NCI-H226 (cell line): ENCODE data around the gene WNT9A.
A peak's percentile ranks its signal among the peaks of the same experiment; 100 is the strongest.
"Not testable (repeated sequence)": the region's sequence is repeated elsewhere in the genome, so short reads cannot be mapped to it uniquely, and the experiment has no call there.

Source experiments
- DNase-seq: peaks from one replicate; pipeline ENCODE4 v3.0.0-alpha.2; 2015

The WNT9A gene

GRCh38 chr1:227885648-227886502, 61.9 kb downstream of the WNT9A start:
- DNase-seq, result peak; percentile 67

DNA sequence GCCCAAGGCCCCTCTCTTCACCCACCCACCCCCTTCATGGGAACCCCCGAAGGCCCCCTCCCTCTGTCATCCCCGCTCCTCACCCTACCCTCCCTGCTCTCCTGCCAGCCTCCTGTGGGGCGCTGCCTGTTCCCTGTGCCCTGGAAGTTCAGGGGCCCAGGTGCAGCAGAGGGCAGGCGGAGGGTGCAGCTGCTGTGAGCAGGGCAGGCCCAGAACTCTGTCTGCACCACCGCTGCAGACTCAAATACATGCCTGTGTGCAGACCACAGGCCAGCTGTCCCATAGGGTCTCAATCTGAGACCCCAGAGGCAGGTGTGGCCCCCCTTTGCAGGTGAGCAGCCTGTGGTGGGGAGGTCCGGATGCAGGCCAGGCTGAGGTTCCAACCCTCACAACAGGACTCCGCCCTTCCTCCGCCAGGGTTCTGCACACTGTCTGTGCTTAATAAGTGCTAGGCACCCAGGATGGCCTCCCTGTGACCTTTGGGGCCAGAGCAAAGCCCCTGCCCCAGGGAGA, 62.5 kb downstream of the WNT9A start:
- DNase-seq, result no peak

GRCh38 chr1:227884370-227885134, 63.2 kb downstream of the WNT9A start:
- no peak for DNase-seq

GRCh38 chr1:227883641-227884301, 64.0 kb downstream of the WNT9A start:
- DNase-seq, result no peak

DNA sequence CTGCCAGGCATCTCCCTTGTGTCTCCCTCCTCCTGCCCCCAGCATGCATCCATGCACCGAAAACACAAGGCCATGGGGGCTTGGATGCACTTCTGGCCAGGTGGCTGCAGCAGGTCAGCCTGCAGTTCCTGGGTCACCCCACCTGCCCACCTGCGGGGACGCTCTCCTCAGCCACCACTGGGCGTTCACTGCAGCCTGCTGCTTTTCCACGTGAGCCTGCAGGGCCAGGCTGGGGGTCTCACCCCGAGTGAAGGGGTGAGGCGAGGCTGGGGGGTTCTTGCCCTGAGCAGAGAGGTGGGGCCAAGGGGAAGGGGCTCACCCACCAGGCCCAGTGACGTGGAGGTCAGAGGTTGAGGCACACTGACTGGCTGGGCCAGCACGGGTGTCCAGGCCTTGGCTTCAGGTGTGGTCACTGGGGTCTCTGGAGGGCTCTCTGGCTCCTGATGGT, 64.6 kb downstream of the WNT9A start:
- no peak for DNase-seq

DNA sequence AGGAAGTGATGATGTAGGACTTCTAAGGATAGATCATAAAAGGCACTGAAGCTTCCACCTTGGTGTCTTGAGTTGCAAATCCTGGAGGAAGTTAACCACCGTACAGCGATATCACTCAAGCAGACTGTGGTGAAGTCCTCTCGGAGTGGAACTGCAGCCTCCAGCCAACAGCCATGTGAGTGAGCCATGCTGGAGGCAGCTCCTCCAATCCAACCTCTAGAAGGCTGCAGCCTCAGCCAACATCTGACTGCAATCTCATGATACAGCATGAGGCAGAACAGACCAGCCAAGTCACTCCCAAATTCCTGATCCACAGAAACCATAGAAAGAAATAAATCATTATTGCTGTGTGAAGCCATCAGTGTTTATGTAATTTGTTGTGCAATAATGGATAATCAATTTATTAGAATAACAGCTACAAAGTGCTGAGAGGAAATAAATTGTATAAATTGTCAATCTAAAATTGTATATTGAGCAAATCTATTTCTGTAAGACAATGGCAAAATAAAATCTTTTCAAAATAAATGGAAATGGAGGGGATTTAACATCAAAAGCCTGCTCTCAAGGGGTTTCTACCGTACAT, 67.3 kb downstream of the WNT9A start:
- no peak for DNase-seq

DNA sequence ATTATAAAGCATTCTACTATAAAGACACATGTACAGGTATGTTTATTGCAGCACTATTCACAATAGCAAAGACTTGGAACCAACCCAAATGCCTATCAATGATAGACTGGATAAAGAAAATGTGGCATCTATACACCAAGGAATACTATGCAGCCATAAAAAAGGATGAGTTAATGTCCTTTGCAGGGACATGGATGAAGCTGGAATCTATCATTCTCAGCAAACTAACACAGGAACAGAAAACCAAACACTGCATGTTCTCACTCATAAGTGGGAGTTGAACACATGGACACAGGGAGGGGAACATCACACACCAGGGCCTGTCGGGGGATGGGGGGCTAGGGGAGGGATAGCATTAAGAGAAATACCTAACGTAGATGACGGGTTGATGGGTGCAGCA, 69.9 kb downstream of the WNT9A start:
- DNase-seq, result not testable (repeated sequence)

GRCh38 chr1:227871892-227872291, 75.8 kb downstream of the WNT9A start:
- not testable (repeated sequence) for DNase-seq

DNA sequence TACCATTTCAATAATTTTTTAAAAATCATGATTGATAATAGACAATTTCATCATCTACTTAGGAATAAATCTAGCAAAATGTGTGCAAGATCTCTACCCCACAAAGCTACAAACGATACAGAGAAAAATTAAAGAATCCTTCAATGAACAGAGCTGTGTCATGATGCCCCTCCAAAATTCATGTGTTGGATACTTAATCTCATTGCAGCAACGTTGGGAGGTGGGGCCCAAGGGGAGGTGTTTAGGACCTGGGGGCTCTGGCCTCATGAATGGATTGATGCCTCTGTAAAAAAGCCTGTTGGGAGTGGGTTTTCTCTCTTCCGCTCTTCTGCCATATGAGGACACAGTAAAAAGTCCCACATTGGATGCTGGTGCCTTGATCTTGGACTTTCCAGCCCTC, 77.4 kb downstream of the WNT9A start:
- no peak for DNase-seq

DNA sequence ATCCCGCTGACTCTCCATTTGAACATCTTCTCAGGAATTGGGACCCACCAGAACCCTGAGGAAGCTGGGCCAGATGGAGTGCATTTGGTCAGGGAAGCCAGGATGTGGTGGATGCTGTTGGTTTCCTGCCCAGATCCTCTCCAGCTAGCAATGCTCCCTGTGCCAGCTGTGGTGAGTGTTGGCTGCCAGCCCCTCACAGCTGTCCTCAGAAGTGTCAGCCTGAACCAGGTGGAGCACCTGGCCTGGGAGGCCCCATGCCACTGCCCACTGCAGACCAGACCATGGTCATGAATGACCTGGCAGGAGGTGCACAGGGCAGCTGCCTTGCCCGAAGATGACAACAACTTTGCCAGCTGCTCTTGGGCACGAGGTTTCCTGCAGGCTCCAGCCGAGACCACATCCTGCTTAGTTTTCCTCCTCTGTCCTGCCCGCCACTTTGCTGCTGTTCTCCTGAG, 77.9 kb downstream of the WNT9A start:
- DNase-seq, result no peak

GRCh38 chr1:227869279-227869842, 78.4 kb downstream of the WNT9A start:
- no peak for DNase-seq
